Loucy (cell line): ENCODE data around the gene NPTX2.

Source experiments
- H2AFZ ChIP-seq: fragments of 200-600 bp; sonication (generic); 2 replicates; pipeline ENCODE4 v1.6.0; 2016; ENCODE audit warnings: antibody characterized with exemption, mild to moderate bottlenecking, low read length, moderate library complexity
- H3F3A ChIP-seq: fragments of 200-600 bp; 2 replicates; pipeline ENCODE4 v1.6.0; 2016; ENCODE audit warnings: antibody characterized with exemption, low read depth, mild to moderate bottlenecking
- H3K27me3 ChIP-seq: fragments of 200-600 bp; sonication (generic); 2 replicates; pipeline ENCODE4 v1.6.1; 2014; ENCODE audit warnings: low read length, mild to moderate bottlenecking; ENCODE audit not compliant: insufficient read depth, poor library complexity, severe bottlenecking
- H3K36me3 ChIP-seq: fragments of 200-600 bp; sonication (generic); 2 replicates; pipeline ENCODE4 v1.6.1; 2016; ENCODE audit warnings: low read length; ENCODE audit not compliant: insufficient read depth
- H3K4me1 ChIP-seq: fragments of 200-600 bp; sonication (generic); 2 replicates; pipeline ENCODE4 v1.5.1; 2014; ENCODE audit warnings: low read length, mild to moderate bottlenecking; ENCODE audit not compliant: insufficient read depth, poor library complexity, severe bottlenecking
- H3K4me2 ChIP-seq: fragments of 200-600 bp; sonication (generic); 2 replicates; pipeline ENCODE4 v1.6.0; 2014; ENCODE audit warnings: antibody characterized with exemption, low read length, low read depth, mild to moderate bottlenecking; ENCODE audit not compliant: poor library complexity, severe bottlenecking
- H3K4me3 ChIP-seq: fragments of 200-600 bp; sonication (generic); 2 replicates; pipeline ENCODE4 v1.5.1; 2014; ENCODE audit warnings: low read length, mild to moderate bottlenecking, mixed read lengths; ENCODE audit not compliant: poor library complexity, severe bottlenecking
- H3K79me2 ChIP-seq: fragments of 200-600 bp; sonication (generic); 2 replicates; pipeline ENCODE4 v1.6.1; 2014; ENCODE audit warnings: low read length; ENCODE audit not compliant: insufficient read depth
- H3K9ac ChIP-seq: fragments of 200-600 bp; sonication (generic); 2 replicates; pipeline ENCODE4 v1.6.0; 2014; ENCODE audit warnings: mild to moderate bottlenecking, low read depth, low read length, moderate library complexity; ENCODE audit not compliant: poor library complexity, severe bottlenecking
- H3K9me2 ChIP-seq: fragments of 200-600 bp; sonication (generic); replicated peaks from 2 replicates; pipeline ENCODE4 v1.6.1; 2016; ENCODE audit warnings: low read depth, low read length, mixed read lengths
- H3K9me3 ChIP-seq: fragments of 200-600 bp; sonication (generic); 2 replicates; pipeline ENCODE4 v1.6.1; 2014; ENCODE audit warnings: mild to moderate bottlenecking, antibody characterized with exemption, low read length, low read depth; ENCODE audit not compliant: insufficient read depth
- H4K20me1 ChIP-seq: fragments of 200-600 bp; sonication (generic); 2 replicates; pipeline ENCODE4 v1.6.0; 2014; ENCODE audit warnings: antibody characterized with exemption, low read length, mild to moderate bottlenecking; ENCODE audit not compliant: insufficient read depth, poor library complexity, severe bottlenecking
- EZH2phosphoT487 ChIP-seq: fragments of 200-600 bp; IDR thresholded peaks from 2 replicates; pipeline ENCODE4 v1.6.1; 2018; ENCODE audit warnings: antibody characterized with exemption, mild to moderate bottlenecking, moderate library complexity, borderline replicate concordance
- TF ChIP-seq, protein P1 (sequence below): fragments of 200-600 bp; sonication (generic); conservative IDR thresholded peaks from 2 replicates; pipeline ENCODE4 v1.5.1; 2014; ENCODE audit warnings: mild to moderate bottlenecking, antibody characterized with exemption, low read length

NPTX2 gene

DNA sequence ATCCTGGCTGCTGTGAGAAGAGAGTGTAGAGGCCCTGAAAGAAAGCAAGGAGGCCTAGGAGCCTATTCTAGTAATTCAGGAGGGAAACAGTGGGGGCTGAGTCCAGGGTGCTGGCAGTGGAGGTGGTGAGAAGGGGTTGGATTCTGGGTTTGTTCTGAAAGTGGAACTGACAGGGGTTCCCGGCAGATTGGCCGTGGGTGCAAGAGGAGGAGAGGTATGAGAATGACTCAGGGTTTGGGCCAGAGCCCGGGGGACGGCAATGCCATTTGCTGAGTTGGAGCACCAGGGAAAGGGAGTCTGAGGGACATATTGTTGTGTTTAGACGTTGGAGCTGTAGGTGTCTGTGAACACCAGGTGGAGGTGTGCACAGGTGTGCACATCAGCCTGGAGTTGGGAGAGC is 38.5 kb downstream of the NPTX2 start:
- H3K4me1 ChIP-seq = peaks cover 20% of the 10 kb centered on the region
- H3F3A ChIP-seq = no peaks in the 10 kb centered on the region
- no peak overlapping the region for H3K9ac ChIP-seq
- TF ChIP-seq, protein P1, sequence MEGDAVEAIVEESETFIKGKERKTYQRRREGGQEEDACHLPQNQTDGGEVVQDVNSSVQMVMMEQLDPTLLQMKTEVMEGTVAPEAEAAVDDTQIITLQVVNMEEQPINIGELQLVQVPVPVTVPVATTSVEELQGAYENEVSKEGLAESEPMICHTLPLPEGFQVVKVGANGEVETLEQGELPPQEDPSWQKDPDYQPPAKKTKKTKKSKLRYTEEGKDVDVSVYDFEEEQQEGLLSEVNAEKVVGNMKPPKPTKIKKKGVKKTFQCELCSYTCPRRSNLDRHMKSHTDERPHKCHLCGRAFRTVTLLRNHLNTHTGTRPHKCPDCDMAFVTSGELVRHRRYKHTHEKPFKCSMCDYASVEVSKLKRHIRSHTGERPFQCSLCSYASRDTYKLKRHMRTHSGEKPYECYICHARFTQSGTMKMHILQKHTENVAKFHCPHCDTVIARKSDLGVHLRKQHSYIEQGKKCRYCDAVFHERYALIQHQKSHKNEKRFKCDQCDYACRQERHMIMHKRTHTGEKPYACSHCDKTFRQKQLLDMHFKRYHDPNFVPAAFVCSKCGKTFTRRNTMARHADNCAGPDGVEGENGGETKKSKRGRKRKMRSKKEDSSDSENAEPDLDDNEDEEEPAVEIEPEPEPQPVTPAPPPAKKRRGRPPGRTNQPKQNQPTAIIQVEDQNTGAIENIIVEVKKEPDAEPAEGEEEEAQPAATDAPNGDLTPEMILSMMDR = no peak
- TF ChIP-seq EZH2phosphoT487 = no peak
- H3K36me3 ChIP-seq = no peaks in the 10 kb centered on the region
- H3K9me3 ChIP-seq = no peaks in the 10 kb centered on the region
- H2AFZ ChIP-seq = no peak overlapping the region
- no peak overlapping the region for H3K4me2 ChIP-seq
- no peaks in the 10 kb centered on the region for H3K9me2 ChIP-seq
- no peak overlapping the region for H3K4me3 ChIP-seq
- H3K27me3 ChIP-seq = no peaks in the 10 kb centered on the region
- no peaks in the 10 kb centered on the region for H4K20me1 ChIP-seq
- H3K79me2 ChIP-seq = no peaks in the 10 kb centered on the region

GRCh38 chr7:98656899-98657298 is 39.8 kb downstream of the NPTX2 start:
- Histone ChIP-seq H3F3A (no peaks in the 10 kb centered on the region), H3K4me3 (no peak overlapping the region), H3K36me3 (no peaks in the 10 kb centered on the region), H2AFZ (no peak overlapping the region), H3K79me2 (no peaks in the 10 kb centered on the region), H3K27me3 (no peaks in the 10 kb centered on the region), H3K9me3 (no peaks in the 10 kb centered on the region), H3K9me2 (no peaks in the 10 kb centered on the region), H4K20me1 (no peaks in the 10 kb centered on the region), H3K4me2 (no peak overlapping the region), H3K9ac (no peak overlapping the region), H3K4me1 (peaks cover 20% of the 10 kb centered on the region)
- no peak for TF ChIP-seq EZH2phosphoT487
- TF ChIP-seq, protein P1 = no peak

DNA sequence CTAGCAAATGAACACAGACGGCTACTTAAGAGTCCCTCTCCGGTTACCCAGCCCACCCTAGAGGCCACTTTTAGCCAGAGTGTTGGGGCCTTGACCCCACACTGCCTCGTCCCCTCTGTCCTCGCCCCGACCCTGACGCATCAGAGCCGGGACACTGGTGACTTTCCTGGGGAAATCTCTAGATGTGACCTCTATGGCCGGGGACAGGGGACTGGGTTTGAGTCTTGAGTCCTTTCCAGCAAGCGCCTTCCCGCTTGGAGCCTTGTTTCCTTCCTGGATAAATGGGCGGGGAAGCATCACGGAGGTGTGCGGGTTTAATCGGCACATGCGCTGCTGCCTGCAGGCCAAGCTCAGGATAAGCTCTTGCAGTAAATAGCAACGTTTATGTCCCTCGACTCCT is 40.7 kb downstream of the NPTX2 start:
- Histone ChIP-seq H2AFZ (no peak overlapping the region), H3K36me3 (no peaks in the 10 kb centered on the region), H3K9me3 (no peaks in the 10 kb centered on the region), H4K20me1 (no peaks in the 10 kb centered on the region), H3F3A (no peaks in the 10 kb centered on the region), H3K4me2 (no peak overlapping the region), H3K9me2 (no peaks in the 10 kb centered on the region), H3K79me2 (no peaks in the 10 kb centered on the region), H3K9ac (no peak overlapping the region), H3K4me1 (peaks cover 26% of the 10 kb centered on the region), H3K27me3 (no peaks in the 10 kb centered on the region), H3K4me3 (no peak overlapping the region)
- TF ChIP-seq EZH2phosphoT487 = no peak
- TF ChIP-seq, protein P1 = no peak
